HG03159 (cell line): ENCODE measurements around the gene SHANK2.

Experiments
- ATAC-seq: cut with Tn5 transposase; IDR thresholded peaks from one replicate; pipeline ENCODE4 v1.9.1; 2021; ENCODE audit warnings: mild to moderate bottlenecking, moderate library complexity; ENCODE audit not compliant: unreplicated experiment

SHANK2 gene

GRCh38 chr11:71252269-71252769 lies at the start of gene SHANK2:
Gene SHANK2, minus strand, starts transcription at chr11:71252577. Its CDS starts 105,251 bp downstream, at chr11:71147326.
- no peak for ATAC-seq

GRCh38 chr11:71301858-71302533 lies 49.6 kb upstream of the SHANK2 start:
- no peak for ATAC-seq

GRCh38 chr11:71301046-71301857 lies 48.9 kb upstream of the SHANK2 start:
- ATAC-seq: no peak

GRCh38 chr11:71300187-71300586 lies 47.8 kb upstream of the SHANK2 start:
- ATAC-seq: no peak

- no peak for ATAC-seq
These were observed 46.4 kb upstream of the SHANK2 start for GRCh38 chr11:71298761-71299181.

GRCh38 chr11:71298016-71298550 lies 45.7 kb upstream of the SHANK2 start:
- no peak for ATAC-seq

- no peak for ATAC-seq
These were observed 42.6 kb upstream of the SHANK2 start for GRCh38 chr11:71294846-71295600.

- no peak for ATAC-seq
These were observed 41.8 kb upstream of the SHANK2 start for GRCh38 chr11:71293961-71294782.

- no peak for ATAC-seq
These were observed 34.6 kb upstream of the SHANK2 start for GRCh38 chr11:71286701-71287643.

GRCh38 chr11:71285111-71285510 lies 32.7 kb upstream of the SHANK2 start:
- ATAC-seq: no peak

- ATAC-seq: no peak
These were observed 32.2 kb upstream of the SHANK2 start for GRCh38 chr11:71284525-71285092.

- no peak for ATAC-seq
These were observed 31.6 kb upstream of the SHANK2 start for GRCh38 chr11:71283971-71284441.

- no peak for ATAC-seq
These were observed 30.4 kb upstream of the SHANK2 start for GRCh38 chr11:71282581-71283351.

GRCh38 chr11:71281831-71282230 lies 29.5 kb upstream of the SHANK2 start:
- no peak for ATAC-seq

GRCh38 chr11:71281204-71281603 lies 28.8 kb upstream of the SHANK2 start:
- no peak for ATAC-seq

GRCh38 chr11:71279916-71280645 lies 27.7 kb upstream of the SHANK2 start:
- no peak for ATAC-seq

GRCh38 chr11:71272161-71272560 lies 19.8 kb upstream of the SHANK2 start:
- ATAC-seq: no peak
